Fibroblast of the aortic adventitia (primary cell): Measurements from ENCODE around the gene SPAG9. TPM values are rescaled to one million over a fixed set of nuclear protein-coding genes. Genes with fewer than 3 reads are reported as not detected.
A peak's percentile ranks its signal among the peaks of the same experiment; 100 is the strongest.

Source experiments
- DNase-seq: peaks from one replicate; pipeline ENCODE4 v3.0.0-alpha.2; 2010; ENCODE audit warnings: low read depth
- H3K4me3 ChIP-seq: 2 replicates; pipeline ENCODE4 v1.5.1; 2011; ENCODE audit warnings: low read depth, mild to moderate bottlenecking, control low read depth, low read length, moderate library complexity
- CTCF ChIP-seq: IDR thresholded peaks from 2 replicates; pipeline ENCODE4 v1.5.1; 2011; ENCODE audit warnings: mild to moderate bottlenecking, low read length, control low read depth, inconsistent platforms; ENCODE audit not compliant: insufficient read depth
- total RNA-seq: library from RNA; depleted of rRNA; stranded (reverse); fragments of >200 nt; gene quantifications from 2 replicates; pipeline ENCODE4 v1.2.3, GENCODE V29; 2012; ENCODE audit warnings: low replicate concordance

Gene SPAG9
- total RNA-seq, 1 donor: 135 TPM

- no peak overlapping the region for H3K4me3 ChIP-seq
- DNase-seq: peak; percentile 13
- TF ChIP-seq CTCF: no peak
Observed at GRCh38 chr17:50916026-50916707, 204.5 kb downstream of the SPAG9 start.

DNA sequence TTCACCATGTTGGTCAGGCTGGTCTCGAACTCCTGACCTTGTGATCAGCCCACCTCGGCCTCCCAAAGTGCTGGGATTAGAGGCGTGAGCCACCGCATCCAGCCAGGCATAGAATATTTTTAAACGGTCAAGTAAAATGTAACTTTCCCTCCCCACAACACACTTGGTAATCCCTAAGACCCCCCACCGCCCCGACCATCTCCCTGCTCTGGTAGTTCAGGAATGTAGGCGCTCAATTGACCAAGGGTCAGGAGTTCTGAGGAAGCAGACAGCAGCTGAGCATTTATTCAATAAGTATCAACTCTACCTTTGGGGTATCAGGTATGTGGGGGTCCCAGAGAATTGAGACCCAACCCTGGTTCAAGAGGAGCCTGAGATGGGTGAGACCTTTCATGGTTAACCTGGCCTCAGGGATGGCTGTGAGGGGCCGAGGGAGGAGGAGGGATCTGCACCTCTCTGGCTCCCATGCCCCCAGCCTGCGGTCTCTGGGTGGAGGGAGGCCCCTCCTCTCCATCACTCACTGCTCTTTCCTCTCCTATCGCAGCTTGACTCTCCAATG, 206.1 kb downstream of the SPAG9 start:
- DNase-seq: no peak
- H3K4me3 ChIP-seq: no peak overlapping the region
- TF ChIP-seq CTCF: no peak

- H3K4me3 ChIP-seq: no peak overlapping the region
- no peak for DNase-seq
- no peak for TF ChIP-seq CTCF
Observed at GRCh38 chr17:50913120-50913519, 207.5 kb downstream of the SPAG9 start.

Other genes with a start within 250 kb of the SPAG9 start
- 34.0 and 138 TPM in 2 replicates for gene NME1, start 32.7 kb upstream of the SPAG9 start, total RNA-seq
- 257 and 622 TPM in 2 replicates for gene NME2, start 45.5 kb upstream of the SPAG9 start, total RNA-seq
- gene MBTD1, start 139.2 kb upstream of the SPAG9 start, total RNA-seq: 13.1 and 15.7 TPM in 2 replicates
- 41.8 and 80.5 TPM in 2 replicates for gene UTP18, start 139.7 kb upstream of the SPAG9 start, total RNA-seq